Gastroesophageal sphincter (tissue), 4 donors: ENCODE data around the gene LGR5. TPM values are rescaled to one million over a fixed set of nuclear protein-coding genes. Genes with fewer than 3 reads are reported as not detected.

ENCODE experiments used
- ATAC-seq: fragments of 150-250 bp; one replicate; pipeline ENCODE4 v1.9.1; 2016; ENCODE audit warnings: mild to moderate bottlenecking, moderate library complexity
- H3K27ac ChIP-seq, 4 donors: fragments of 200-600 bp; sonication (generic) in 3 of 4; 1 replicate in 3 of 4; 2 replicates in 1 of 4; pipeline ENCODE4 v1.5.1; 2016 to 2019
- H3K27me3 ChIP-seq: fragments of 200-600 bp; sonication (generic); one replicate; pipeline ENCODE4 v1.5.1; 2019
- H3K36me3 ChIP-seq, 2 donors: fragments of 200-600 bp; sonication (generic); one replicate each; pipeline ENCODE4 v1.5.1; 2019; ENCODE audit warnings: control low read depth in 1 of 2
- H3K4me1 ChIP-seq, 3 donors: fragments of 200-600 bp; sonication (generic); 1 replicate in 2 of 3; 2 replicates in 1 of 3; pipeline ENCODE4 v1.5.1; 2016 to 2019; ENCODE audit warnings: control low read depth in 2 of 3
- H3K4me3 ChIP-seq, 2 donors: fragments of 200-600 bp; sonication (generic); one replicate each; pipeline ENCODE4 v1.5.1; 2019; ENCODE audit warnings: mild to moderate bottlenecking in 1 of 2, moderate library complexity in 1 of 2
- H3K9me3 ChIP-seq, 3 donors: fragments of 200-600 bp; sonication (generic); one replicate each; pipeline ENCODE4 v1.5.1; 2017 to 2019; ENCODE audit warnings: control low read depth in 2 of 3
- CTCF ChIP-seq, 4 experiments: fragments of 200-600 bp in 2 of 4; fragments of 450-650 bp in 2 of 4; sonication (generic) in 1 of 4; IDR thresholded peaks; one replicate each; pipeline ENCODE4 v1.5.1; 2017 to 2019; ENCODE audit warnings: antibody characterized with exemption in 4 of 4, mild to moderate bottlenecking in 2 of 4, moderate library complexity in 2 of 4
- EP300 ChIP-seq: sonication (generic); formaldehyde crosslinking; IDR thresholded peaks from one replicate; pipeline ENCODE4 v1.6.1; 2017; ENCODE audit warnings: antibody characterized with exemption, mild to moderate bottlenecking
- POLR2A ChIP-seq, 2 donors: fragments of 450-650 bp; IDR thresholded peaks; one replicate each; pipeline ENCODE4 v1.6.1; 2017; ENCODE audit warnings: antibody characterized with exemption in 2 of 2, mild to moderate bottlenecking in 2 of 2, moderate library complexity in 1 of 2
- POLR2AphosphoS5 ChIP-seq: sonication (generic); formaldehyde crosslinking; IDR thresholded peaks from one replicate; pipeline ENCODE4 v1.6.1; 2017; ENCODE audit warnings: antibody characterized with exemption
- WGBS, 2 donors: methylation state at CpG; one replicate each; pipeline ENCODE4 v1.1.5; 2018; ENCODE audit warnings: low coverage in 1 of 2; 5-methylcytosine and 5-hydroxymethylcytosine counted together
- total RNA-seq, 4 donors: library from RNA; depleted of rRNA; stranded (reverse); fragments of >200 nt; gene quantifications; one replicate each; pipeline ENCODE4 v1.1.0, GENCODE V29; 2016

LGR5 gene
- total RNA-seq, 4 donors from 2014 or later: 0.12 to 0.47 (median 0.40) TPM; not detected in 1

DNA sequence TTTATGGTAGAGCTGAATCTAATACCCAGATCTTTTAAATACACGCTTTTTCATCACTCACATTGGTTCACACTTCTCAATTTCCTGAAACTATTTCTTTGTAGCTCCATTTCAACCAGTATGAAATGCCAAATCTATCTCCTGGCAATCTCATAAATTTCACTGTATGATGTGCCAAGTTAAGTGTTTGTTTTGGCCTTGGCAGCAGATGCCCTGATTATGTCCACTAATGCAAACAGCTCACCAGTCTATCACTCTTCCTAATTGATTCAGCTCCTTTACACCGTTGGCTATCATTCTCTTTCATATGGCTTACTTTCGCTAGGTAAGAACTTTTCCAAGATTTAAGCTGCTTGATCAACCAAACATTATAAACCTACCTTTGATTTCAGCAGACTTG is 165.4 kb downstream of the LGR5 start:
- TF ChIP-seq POLR2A (IDR thresholded peaks at IDR 0.05) (no peak), EP300 (no peak), POLR2AphosphoS5 (no peak)
- Histone ChIP-seq H3K36me3 (peaks cover 0 to 44% of the 10 kb centered on the region in 2 donors), H3K9me3 (no peaks in the 10 kb centered on the region), H3K27me3 (no peaks in the 10 kb centered on the region), H3K4me1 (no peaks in the 10 kb centered on the region), H3K4me3 (no peak overlapping the region), H3K27ac (no peak overlapping the region)
- no peak for ATAC-seq
- WGBS, 2 donors: 82 to 88% methylated on average over 3 of the region's 3 CpGs

DNA sequence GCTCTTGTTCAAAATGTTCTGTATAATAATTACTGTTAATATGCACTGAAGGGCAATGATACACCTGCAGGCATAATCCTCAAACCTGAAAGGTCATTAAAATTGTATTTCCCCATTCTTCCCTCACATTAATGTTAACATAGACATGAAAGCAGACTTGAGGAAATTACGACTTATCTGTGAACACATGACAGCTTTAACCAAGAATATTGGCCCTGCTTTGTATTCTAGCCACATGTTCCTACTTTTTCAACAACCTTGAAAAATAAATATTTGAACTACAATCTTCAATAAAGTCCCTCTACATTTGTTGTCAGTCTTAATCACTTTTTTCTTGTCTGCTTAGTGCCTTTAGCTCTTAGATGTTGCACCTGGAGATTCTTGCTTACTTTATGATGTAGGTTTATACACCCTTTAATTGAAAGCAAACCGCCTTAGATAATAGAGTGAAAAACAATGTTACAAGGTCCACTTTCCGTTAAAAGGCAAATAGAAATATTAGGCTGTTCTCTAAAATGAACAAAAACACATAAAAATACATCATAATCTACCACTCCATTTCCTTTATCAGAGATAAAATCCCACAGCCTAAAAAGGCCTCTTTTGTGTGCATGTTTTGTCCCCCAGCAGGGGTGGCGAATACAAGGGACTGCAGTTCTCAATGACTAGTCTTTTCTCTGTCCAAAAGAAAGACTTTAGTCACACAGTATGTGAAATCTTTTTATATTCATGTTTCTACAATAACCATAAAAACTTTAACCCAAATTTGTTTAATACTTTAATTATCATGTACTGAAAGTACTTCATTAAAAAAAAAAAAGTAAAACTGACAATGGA is 168.1 kb downstream of the LGR5 start:
- Histone ChIP-seq H3K27me3 (no peaks in the 10 kb centered on the region), H3K27ac (no peak overlapping the region), H3K9me3 (no peaks in the 10 kb centered on the region), H3K36me3 (peaks cover 11 to 71% of the 10 kb centered on the region in 2 donors), H3K4me1 (no peaks in the 10 kb centered on the region), H3K4me3 (no peak overlapping the region)
- no peak for ATAC-seq
- TF ChIP-seq POLR2AphosphoS5 (no peak), CTCF (IDR thresholded peaks at IDR 0.05) (no peak), EP300 (no peak)
- 71 to 83% methylated on average over 2 to 4 of the region's 4 CpGs for WGBS, 2 donors

DNA sequence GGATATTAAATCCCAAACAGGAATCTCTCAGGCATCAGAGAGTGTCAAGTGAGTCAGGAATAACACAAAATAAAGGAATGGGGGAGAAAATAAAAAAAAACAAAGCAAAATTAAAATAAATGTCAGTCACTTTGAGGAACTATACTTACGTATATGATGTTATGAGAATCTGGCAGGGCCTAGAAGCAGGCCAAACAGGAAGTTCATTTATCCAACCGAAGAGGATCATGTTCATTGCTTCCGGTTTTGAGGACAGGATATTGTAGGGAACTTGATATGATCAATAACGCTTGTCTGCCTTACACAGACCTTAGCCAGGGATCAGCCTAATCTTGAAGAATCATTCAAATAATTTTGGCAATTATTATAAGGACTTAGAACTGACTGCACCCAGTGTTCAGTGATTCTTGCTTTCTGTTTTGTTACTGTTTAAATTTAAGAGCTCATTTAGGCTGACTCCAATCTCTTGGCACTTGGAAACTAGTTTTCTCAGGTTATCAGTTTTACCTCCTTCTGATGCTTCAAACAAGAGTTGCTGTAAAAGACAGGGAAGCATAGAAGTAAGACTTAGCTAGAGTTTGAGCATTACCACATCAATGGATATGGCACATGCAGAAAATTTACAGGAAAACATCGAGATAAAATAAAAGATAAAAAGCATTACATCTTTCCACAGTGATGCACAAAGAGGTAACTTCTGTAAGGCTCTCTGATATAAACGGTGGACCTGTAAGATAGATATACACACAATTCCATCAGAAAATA is 170.6 kb downstream of the LGR5 start:
- Histone ChIP-seq H3K4me1 (no peaks in the 10 kb centered on the region), H3K27ac (no peak overlapping the region), H3K4me3 (no peak overlapping the region), H3K9me3 (no peaks in the 10 kb centered on the region), H3K27me3 (no peaks in the 10 kb centered on the region), H3K36me3 (peaks cover 12 to 96% of the 10 kb centered on the region in 2 donors)
- WGBS, 2 donors: 70 to 73% methylated on average over 6 of the region's 6 CpGs
- no peak for ATAC-seq
- TF ChIP-seq EP300 (no peak), POLR2A (IDR thresholded peaks at IDR 0.05) (no peak), POLR2AphosphoS5 (no peak), CTCF (IDR thresholded peaks at IDR 0.05) (no peak)

GRCh38 chr12:71621938-71622337 is 182.3 kb downstream of the LGR5 start:
- Histone ChIP-seq H3K36me3 (peaks cover 9 to 100% of the 10 kb centered on the region in 2 donors), H3K4me3 (no peak overlapping the region), H3K9me3 (no peaks in the 10 kb centered on the region), H3K27me3 (no peaks in the 10 kb centered on the region), H3K27ac (no peak overlapping the region), H3K4me1 (no peaks in the 10 kb centered on the region)
- 100% methylated on average over 1 of the region's 1 CpG for WGBS, 2 donors
- ATAC-seq: no peak
- TF ChIP-seq POLR2A (IDR thresholded peaks at IDR 0.05) (no peak), POLR2AphosphoS5 (no peak), CTCF (IDR thresholded peaks at IDR 0.05) (no peak), EP300 (no peak)

GRCh38 chr12:71625476-71625875 is 185.9 kb downstream of the LGR5 start:
- no peaks in the 10 kb centered on the region for H3K4me1 ChIP-seq
- 78 to 86% methylated on average over 1 to 2 of the region's 2 CpGs for WGBS, 2 donors
- ATAC-seq: no peak
- H3K4me3 ChIP-seq: no peak overlapping the region
- TF ChIP-seq POLR2AphosphoS5: no peak
- no peak for TF ChIP-seq CTCF (IDR thresholded peaks at IDR 0.05)
- no peak for TF ChIP-seq EP300
- TF ChIP-seq POLR2A (IDR thresholded peaks at IDR 0.05): no peak
- no peaks in the 10 kb centered on the region for H3K27me3 ChIP-seq
- no peaks in the 10 kb centered on the region for H3K9me3 ChIP-seq
- H3K36me3 ChIP-seq: peaks cover 13 to 100% of the 10 kb centered on the region in 2 donors
- no peak overlapping the region for H3K27ac ChIP-seq
